ENCODE measurements around the gene SLC25A53. TPM values are rescaled to one million over a fixed set of nuclear protein-coding genes. Genes with fewer than 3 reads are reported as not detected.

The SLC25A53 gene
- total and polyA plus RNA-seq, 2 experiments from 2014 or later: 2.2 to 3.7 TPM

DNA sequence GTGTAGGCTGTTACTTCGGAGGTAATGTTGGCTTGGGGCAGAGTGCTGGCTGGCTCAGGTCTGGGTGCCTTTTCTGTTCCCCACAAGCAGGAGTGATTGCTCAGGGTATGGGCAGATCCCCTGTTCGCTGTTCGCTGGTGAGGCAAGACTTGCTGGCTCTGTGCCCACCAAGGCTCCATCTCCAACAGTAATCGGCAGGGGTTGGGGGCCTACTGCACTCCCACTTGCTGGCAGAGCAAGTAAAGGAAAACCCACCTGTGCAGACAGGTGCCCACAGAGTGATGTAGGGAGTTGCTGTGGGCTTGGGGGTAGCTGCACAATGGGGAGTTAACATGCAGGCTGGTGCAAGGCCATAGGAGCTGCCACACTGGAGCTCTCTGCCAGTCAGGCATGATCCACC is 72.7 kb downstream of the SLC25A53 start:
- no peak overlapping the region for H3K4me3 Mint-ChIP-seq
- TF ChIP-seq EZH2phosphoT487 (IDR thresholded peaks at IDR 0.05; ENCODE audit: unreplicated experiment) (no peak), POLR2AphosphoS5 (IDR thresholded peaks at IDR 0.05; ENCODE audit: low read depth) (no peak), CREB1 (CRISPR knock-in tag; IDR thresholded peaks at IDR 0.05; ENCODE audit: low read depth) (no peak), STAT1 (IDR thresholded peaks at IDR 0.05; ENCODE audit: unreplicated experiment) (no peak), ZNF331 (CRISPR knock-in tag; IDR thresholded peaks at IDR 0.05; ENCODE audit: low read depth) (no peak), EZH2 (IDR thresholded peaks at IDR 0.05; ENCODE audit: low read depth, unreplicated experiment) (no peak), NANOG (IDR thresholded peaks at IDR 0.05; ENCODE audit: borderline replicate concordance) (no peak), JUNB (IDR thresholded peaks at IDR 0.05; ENCODE audit: unreplicated experiment) (no peak), ZNF114 (CRISPR knock-in tag; IDR thresholded peaks at IDR 0.05) (no peak)
- TF ChIP-seq, protein P1, sequence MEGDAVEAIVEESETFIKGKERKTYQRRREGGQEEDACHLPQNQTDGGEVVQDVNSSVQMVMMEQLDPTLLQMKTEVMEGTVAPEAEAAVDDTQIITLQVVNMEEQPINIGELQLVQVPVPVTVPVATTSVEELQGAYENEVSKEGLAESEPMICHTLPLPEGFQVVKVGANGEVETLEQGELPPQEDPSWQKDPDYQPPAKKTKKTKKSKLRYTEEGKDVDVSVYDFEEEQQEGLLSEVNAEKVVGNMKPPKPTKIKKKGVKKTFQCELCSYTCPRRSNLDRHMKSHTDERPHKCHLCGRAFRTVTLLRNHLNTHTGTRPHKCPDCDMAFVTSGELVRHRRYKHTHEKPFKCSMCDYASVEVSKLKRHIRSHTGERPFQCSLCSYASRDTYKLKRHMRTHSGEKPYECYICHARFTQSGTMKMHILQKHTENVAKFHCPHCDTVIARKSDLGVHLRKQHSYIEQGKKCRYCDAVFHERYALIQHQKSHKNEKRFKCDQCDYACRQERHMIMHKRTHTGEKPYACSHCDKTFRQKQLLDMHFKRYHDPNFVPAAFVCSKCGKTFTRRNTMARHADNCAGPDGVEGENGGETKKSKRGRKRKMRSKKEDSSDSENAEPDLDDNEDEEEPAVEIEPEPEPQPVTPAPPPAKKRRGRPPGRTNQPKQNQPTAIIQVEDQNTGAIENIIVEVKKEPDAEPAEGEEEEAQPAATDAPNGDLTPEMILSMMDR (conservative IDR thresholded peaks at IDR 0.05; ENCODE audit: low read depth in 2 of 2): no peak
- TF ChIP-seq, protein P2, sequence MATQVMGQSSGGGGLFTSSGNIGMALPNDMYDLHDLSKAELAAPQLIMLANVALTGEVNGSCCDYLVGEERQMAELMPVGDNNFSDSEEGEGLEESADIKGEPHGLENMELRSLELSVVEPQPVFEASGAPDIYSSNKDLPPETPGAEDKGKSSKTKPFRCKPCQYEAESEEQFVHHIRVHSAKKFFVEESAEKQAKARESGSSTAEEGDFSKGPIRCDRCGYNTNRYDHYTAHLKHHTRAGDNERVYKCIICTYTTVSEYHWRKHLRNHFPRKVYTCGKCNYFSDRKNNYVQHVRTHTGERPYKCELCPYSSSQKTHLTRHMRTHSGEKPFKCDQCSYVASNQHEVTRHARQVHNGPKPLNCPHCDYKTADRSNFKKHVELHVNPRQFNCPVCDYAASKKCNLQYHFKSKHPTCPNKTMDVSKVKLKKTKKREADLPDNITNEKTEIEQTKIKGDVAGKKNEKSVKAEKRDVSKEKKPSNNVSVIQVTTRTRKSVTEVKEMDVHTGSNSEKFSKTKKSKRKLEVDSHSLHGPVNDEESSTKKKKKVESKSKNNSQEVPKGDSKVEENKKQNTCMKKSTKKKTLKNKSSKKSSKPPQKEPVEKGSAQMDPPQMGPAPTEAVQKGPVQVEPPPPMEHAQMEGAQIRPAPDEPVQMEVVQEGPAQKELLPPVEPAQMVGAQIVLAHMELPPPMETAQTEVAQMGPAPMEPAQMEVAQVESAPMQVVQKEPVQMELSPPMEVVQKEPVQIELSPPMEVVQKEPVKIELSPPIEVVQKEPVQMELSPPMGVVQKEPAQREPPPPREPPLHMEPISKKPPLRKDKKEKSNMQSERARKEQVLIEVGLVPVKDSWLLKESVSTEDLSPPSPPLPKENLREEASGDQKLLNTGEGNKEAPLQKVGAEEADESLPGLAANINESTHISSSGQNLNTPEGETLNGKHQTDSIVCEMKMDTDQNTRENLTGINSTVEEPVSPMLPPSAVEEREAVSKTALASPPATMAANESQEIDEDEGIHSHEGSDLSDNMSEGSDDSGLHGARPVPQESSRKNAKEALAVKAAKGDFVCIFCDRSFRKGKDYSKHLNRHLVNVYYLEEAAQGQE (IDR thresholded peaks at IDR 0.05; ENCODE audit: unreplicated experiment): no peak
- TF ChIP-seq, protein P3, sequence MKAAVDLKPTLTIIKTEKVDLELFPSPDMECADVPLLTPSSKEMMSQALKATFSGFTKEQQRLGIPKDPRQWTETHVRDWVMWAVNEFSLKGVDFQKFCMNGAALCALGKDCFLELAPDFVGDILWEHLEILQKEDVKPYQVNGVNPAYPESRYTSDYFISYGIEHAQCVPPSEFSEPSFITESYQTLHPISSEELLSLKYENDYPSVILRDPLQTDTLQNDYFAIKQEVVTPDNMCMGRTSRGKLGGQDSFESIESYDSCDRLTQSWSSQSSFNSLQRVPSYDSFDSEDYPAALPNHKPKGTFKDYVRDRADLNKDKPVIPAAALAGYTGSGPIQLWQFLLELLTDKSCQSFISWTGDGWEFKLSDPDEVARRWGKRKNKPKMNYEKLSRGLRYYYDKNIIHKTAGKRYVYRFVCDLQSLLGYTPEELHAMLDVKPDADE (IDR thresholded peaks at IDR 0.05): no peak
- TF ChIP-seq, protein P4, sequence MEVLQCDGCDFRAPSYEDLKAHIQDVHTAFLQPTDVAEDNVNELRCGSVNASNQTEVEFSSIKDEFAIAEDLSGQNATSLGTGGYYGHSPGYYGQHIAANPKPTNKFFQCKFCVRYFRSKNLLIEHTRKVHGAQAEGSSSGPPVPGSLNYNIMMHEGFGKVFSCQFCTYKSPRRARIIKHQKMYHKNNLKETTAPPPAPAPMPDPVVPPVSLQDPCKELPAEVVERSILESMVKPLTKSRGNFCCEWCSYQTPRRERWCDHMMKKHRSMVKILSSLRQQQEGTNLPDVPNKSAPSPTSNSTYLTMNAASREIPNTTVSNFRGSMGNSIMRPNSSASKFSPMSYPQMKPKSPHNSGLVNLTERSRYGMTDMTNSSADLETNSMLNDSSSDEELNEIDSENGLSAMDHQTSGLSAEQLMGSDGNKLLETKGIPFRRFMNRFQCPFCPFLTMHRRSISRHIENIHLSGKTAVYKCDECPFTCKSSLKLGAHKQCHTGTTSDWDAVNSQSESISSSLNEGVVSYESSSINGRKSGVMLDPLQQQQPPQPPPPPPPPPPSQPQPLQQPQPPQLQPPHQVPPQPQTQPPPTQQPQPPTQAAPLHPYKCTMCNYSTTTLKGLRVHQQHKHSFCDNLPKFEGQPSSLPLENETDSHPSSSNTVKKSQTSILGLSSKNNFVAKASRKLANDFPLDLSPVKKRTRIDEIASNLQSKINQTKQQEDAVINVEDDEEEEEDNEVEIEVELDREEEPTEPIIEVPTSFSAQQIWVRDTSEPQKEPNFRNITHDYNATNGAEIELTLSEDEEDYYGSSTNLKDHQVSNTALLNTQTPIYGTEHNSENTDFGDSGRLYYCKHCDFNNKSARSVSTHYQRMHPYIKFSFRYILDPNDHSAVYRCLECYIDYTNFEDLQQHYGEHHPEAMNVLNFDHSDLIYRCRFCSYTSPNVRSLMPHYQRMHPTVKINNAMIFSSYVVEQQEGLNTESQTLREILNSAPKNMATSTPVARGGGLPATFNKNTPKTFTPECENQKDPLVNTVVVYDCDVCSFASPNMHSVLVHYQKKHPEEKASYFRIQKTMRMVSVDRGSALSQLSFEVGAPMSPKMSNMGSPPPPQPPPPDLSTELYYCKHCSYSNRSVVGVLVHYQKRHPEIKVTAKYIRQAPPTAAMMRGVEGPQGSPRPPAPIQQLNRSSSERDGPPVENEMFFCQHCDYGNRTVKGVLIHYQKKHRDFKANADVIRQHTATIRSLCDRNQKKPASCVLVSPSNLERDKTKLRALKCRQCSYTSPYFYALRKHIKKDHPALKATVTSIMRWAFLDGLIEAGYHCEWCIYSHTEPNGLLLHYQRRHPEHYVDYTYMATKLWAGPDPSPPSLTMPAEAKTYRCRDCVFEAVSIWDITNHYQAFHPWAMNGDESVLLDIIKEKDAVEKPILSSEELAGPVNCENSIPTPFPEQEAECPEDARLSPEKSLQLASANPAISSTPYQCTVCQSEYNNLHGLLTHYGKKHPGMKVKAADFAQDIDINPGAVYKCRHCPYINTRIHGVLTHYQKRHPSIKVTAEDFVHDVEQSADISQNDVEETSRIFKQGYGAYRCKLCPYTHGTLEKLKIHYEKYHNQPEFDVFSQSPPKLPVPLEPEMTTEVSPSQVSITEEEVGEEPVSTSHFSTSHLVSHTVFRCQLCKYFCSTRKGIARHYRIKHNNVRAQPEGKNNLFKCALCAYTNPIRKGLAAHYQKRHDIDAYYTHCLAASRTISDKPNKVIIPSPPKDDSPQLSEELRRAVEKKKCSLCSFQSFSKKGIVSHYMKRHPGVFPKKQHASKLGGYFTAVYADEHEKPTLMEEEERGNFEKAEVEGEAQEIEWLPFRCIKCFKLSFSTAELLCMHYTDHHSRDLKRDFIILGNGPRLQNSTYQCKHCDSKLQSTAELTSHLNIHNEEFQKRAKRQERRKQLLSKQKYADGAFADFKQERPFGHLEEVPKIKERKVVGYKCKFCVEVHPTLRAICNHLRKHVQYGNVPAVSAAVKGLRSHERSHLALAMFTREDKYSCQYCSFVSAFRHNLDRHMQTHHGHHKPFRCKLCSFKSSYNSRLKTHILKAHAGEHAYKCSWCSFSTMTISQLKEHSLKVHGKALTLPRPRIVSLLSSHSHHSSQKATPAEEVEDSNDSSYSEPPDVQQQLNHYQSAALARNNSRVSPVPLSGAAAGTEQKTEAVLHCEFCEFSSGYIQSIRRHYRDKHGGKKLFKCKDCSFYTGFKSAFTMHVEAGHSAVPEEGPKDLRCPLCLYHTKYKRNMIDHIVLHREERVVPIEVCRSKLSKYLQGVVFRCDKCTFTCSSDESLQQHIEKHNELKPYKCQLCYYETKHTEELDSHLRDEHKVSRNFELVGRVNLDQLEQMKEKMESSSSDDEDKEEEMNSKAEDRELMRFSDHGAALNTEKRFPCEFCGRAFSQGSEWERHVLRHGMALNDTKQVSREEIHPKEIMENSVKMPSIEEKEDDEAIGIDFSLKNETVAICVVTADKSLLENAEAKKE (CRISPR knock-in tag; IDR thresholded peaks at IDR 0.05): no peak

More for the DNA sequence above, 72.7 kb downstream of the SLC25A53 start:
- Histone ChIP-seq H3K27me3 (ENCODE audit: insufficient read depth) (no peaks in the 10 kb centered on the region), H3K9me2 (ENCODE audit: insufficient read depth) (no peaks in the 10 kb centered on the region), H3K36me3 (ENCODE audit: insufficient read depth) (no peaks in the 10 kb centered on the region), H3K27ac (ENCODE audit: low read depth) (no peak overlapping the region), H3F3A (replicated peaks; ENCODE audit: low read depth) (no peaks in the 10 kb centered on the region), H3K4me3 (no peak overlapping the region), H4K20me1 (replicated peaks; ENCODE audit: insufficient read depth) (no peaks in the 10 kb centered on the region), H3K4me1 (ENCODE audit: insufficient read depth) (no peaks in the 10 kb centered on the region), H3K79me2 (replicated peaks; ENCODE audit: insufficient read depth) (no peaks in the 10 kb centered on the region), H2AFZ (no peak overlapping the region), H3K4me2 (no peak overlapping the region)
- no peak for DNase-seq (ENCODE audit: low spot score)
- Mint-ChIP-seq H3K27me3 (ENCODE audit: insufficient read depth, low read depth, poor library complexity) (no peaks in the 10 kb centered on the region), H3K9me3 (no peaks in the 10 kb centered on the region), H3K27ac (no peak overlapping the region), H3K36me3 (ENCODE audit: low read depth) (no peaks in the 10 kb centered on the region), H3K4me1 (no peaks in the 10 kb centered on the region)
- no peak for ATAC-seq
